ENCODE results near the gene SLC29A1.

- TF ChIP-seq CTCF (IDR thresholded peaks at IDR 0.05; ENCODE audit: low read depth, low read length) (no peak), EZH2phosphoT487 (IDR thresholded peaks at IDR 0.05; ENCODE audit: low read depth) (no peak)
These were observed 48.5 kb downstream of the SLC29A1 start for GRCh38 chr6:44271914-44272313.
